WI38 (cell line): ENCODE measurements around the gene ZBTB38.

Experiments used
- H3K4me3 ChIP-seq: 2 replicates; pipeline ENCODE4 v1.5.1; 2011; ENCODE audit warnings: low read depth, mild to moderate bottlenecking, control low read depth, low read length
- CTCF ChIP-seq: IDR thresholded peaks from 2 replicates; pipeline ENCODE4 v1.5.1; 2012; ENCODE audit warnings: low read depth, mild to moderate bottlenecking, control low read depth, low read length

Gene ZBTB38

GRCh38 chr3:141334627-141335250 is 33.6 kb upstream of the ZBTB38 start:
- no peak overlapping the region for H3K4me3 ChIP-seq
- TF ChIP-seq CTCF = no peak

GRCh38 chr3:141335531-141336061 is 32.7 kb upstream of the ZBTB38 start:
- TF ChIP-seq CTCF = no peak

GRCh38 chr3:141336672-141337522 is 31.4 kb upstream of the ZBTB38 start:
- no peak overlapping the region for H3K4me3 ChIP-seq
- no peak for TF ChIP-seq CTCF

More at GRCh38 chr3:141335531-141336061, 32.7 kb upstream of the ZBTB38 start:
- H3K4me3 ChIP-seq = no peak overlapping the region

GRCh38 chr3:141337523-141337854 is 30.8 kb upstream of the ZBTB38 start:
- no peak overlapping the region for H3K4me3 ChIP-seq

GRCh38 chr3:141337991-141338390 is 30.3 kb upstream of the ZBTB38 start:
- no peak overlapping the region for H3K4me3 ChIP-seq
- TF ChIP-seq CTCF = no peak

More at GRCh38 chr3:141337523-141337854, 30.8 kb upstream of the ZBTB38 start:
- no peak for TF ChIP-seq CTCF

GRCh38 chr3:141338881-141339280 is 29.4 kb upstream of the ZBTB38 start:
- H3K4me3 ChIP-seq = no peak overlapping the region
- TF ChIP-seq CTCF = no peak

GRCh38 chr3:141341536-141341935 is 26.8 kb upstream of the ZBTB38 start:
- no peak for TF ChIP-seq CTCF
- no peak overlapping the region for H3K4me3 ChIP-seq
